A673 (cell line): ENCODE data around the gene ZXDA. TPM values are rescaled to one million over a fixed set of nuclear protein-coding genes. Genes with fewer than 3 reads are reported as not detected.
"Not testable (repeated sequence)": the region's sequence is repeated elsewhere in the genome, so short reads cannot be mapped to it uniquely, and the experiment has no call there.

Experiments
- BruUV-seq: library from RNA; stranded (reverse); fragments of 400-500 nt; replicated peaks from 2 replicates; lab custom pipeline; 2021; lab: Mats Ljungman, UMichigan
- CTCF ChIA-PET: fragments of 300-600 bp; sonication (Branson Sonifier 250); formaldehyde crosslinking; loops from one replicate; lab custom pipeline; 2022; ENCODE audit warnings: antibody characterized with exemption; lab: Charles Lee
- POLR2A ChIA-PET: fragments of 300-600 bp; sonication (Branson Sonifier 250); formaldehyde crosslinking; loops from one replicate; lab custom pipeline; 2022; ENCODE audit warnings: antibody characterized with exemption; ENCODE audit not compliant: low non-redundant PET; lab: Charles Lee
- DNase-seq: peaks from one replicate; pipeline ENCODE4 v3.0.0-alpha.2; 2015; ENCODE audit warnings: low spot score
- H3K27ac ChIP-seq: fragments of 200-600 bp; sonication (generic); 2 replicates; pipeline ENCODE4 v1.5.1; 2016; ENCODE audit warnings: mixed run types, low read depth, mild to moderate bottlenecking, mixed read lengths, antibody characterized with exemption, low read length; ENCODE audit not compliant: poor library complexity, severe bottlenecking
- H3K27me3 ChIP-seq: fragments of 200-600 bp; sonication (generic); replicated peaks from 2 replicates; pipeline ENCODE4 v1.6.1; 2017; ENCODE audit warnings: mixed run types, low read depth, mild to moderate bottlenecking, mixed read lengths, antibody characterized with exemption, low read length; ENCODE audit not compliant: insufficient read depth, poor library complexity
- H3K36me3 ChIP-seq: fragments of 200-600 bp; sonication (generic); 2 replicates; pipeline ENCODE4 v1.6.1; 2016; ENCODE audit warnings: mixed run types, mild to moderate bottlenecking, mixed read lengths, antibody characterized with exemption, low read length; ENCODE audit not compliant: insufficient read depth, poor library complexity, severe bottlenecking
- H3K4me1 ChIP-seq: fragments of 200-600 bp; sonication (generic); 2 replicates; pipeline ENCODE4 v1.6.1; 2017; ENCODE audit warnings: mixed run types, mild to moderate bottlenecking, mixed read lengths, antibody characterized with exemption, low read length; ENCODE audit not compliant: insufficient read depth, poor library complexity, severe bottlenecking
- H3K4me3 ChIP-seq: fragments of 200-600 bp; sonication (generic); 2 replicates; pipeline ENCODE4 v1.5.1; 2016; ENCODE audit warnings: low read depth, mixed run types, mild to moderate bottlenecking, mixed read lengths, low read length; ENCODE audit not compliant: poor library complexity, severe bottlenecking
- H3K9me3 ChIP-seq: fragments of 200-600 bp; sonication (generic); 2 replicates; pipeline ENCODE4 v1.6.1; 2016; ENCODE audit warnings: mixed run types, low read depth, mild to moderate bottlenecking, mixed read lengths, antibody characterized with exemption, low read length; ENCODE audit not compliant: poor library complexity, severe bottlenecking
- CTCF ChIP-seq: fragments of 300-800, 200-600 bp; sonication (generic); conservative IDR thresholded peaks from 2 replicates; pipeline ENCODE4 v1.5.1; 2017; ENCODE audit warnings: low read depth, mild to moderate bottlenecking, antibody characterized with exemption, low read length, moderate library complexity, mixed read lengths
- EZH2 ChIP-seq: fragments of 200-600 bp; sonication (generic); IDR thresholded peaks from 2 replicates; pipeline ENCODE4 v1.6.1; 2017; ENCODE audit warnings: borderline replicate concordance, low read depth, mild to moderate bottlenecking, mixed read lengths, antibody characterized with exemption, low read length; ENCODE audit not compliant: poor library complexity, severe bottlenecking
- intact Hi-C: fragments of 100-400 bp; cut with micrococcal nuclease; formaldehyde crosslinking; loops from one replicate; pipeline ENCODE4 v1.10.0; 2022; ENCODE audit not compliant: unreplicated experiment
- total RNA-seq: library from RNA; stranded (reverse); gene quantifications from 2 replicates; pipeline ENCODE4 v1.2.3, GENCODE V29; 2021

ZXDA gene
- total RNA-seq, 1 experiment from 2014 or later = 5.3 TPM

DNA sequence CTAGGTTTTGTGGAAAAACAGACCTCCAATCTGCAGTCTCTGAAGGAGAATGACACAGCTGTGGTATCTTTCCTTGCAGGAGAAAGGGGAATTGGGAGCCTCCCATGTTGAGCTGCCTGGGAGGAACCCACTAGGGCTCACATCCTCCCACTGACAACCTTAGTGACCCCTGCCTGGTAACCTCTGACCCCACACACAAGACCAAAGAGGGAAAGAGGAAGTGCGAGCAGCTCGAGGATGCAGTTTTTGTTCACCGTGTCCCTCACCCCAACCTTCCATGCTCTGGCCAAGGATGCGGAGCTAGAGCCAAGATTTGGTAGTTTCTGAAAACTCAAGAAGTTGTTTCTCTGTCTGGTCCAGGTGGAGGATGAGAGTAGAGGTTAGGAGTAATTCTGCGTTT lies 5.4 kb upstream of the ZXDA start:
- no peaks in the 10 kb centered on the region for H3K9me3 ChIP-seq
- no peak overlapping the region for H3K4me3 ChIP-seq
- intact Hi-C loops = no loop called here
- no TSS peak for BruUV-seq
- no peak for DNase-seq
- no peak overlapping the region for H3K27ac ChIP-seq
- ChIA-PET POLR2A (no interaction called here), CTCF (no interaction called here)
- no peaks in the 10 kb centered on the region for H3K36me3 ChIP-seq
- no peaks in the 10 kb centered on the region for H3K4me1 ChIP-seq
- no peak for TF ChIP-seq EZH2
- TF ChIP-seq CTCF = no peak
- H3K27me3 ChIP-seq = no peaks in the 10 kb centered on the region

GRCh38 chrX:57909595-57910286 lies 517 bp downstream of the ZXDA start:
- H3K27me3 ChIP-seq, DNase-seq, POLR2A ChIA-PET, CTCF ChIA-PET, H3K4me1 ChIP-seq, H3K36me3 ChIP-seq, H3K9me3 ChIP-seq, BruUV-seq: not testable (repeated sequence)
- Histone ChIP-seq H3K27ac (peak overlapping the region; percentile 67), H3K4me3 (peak overlapping the region; percentile 47)
- intact Hi-C loops = loop anchor here (5.0 kb wide), 1 partner anchor 317 kb away; the partner anchor contains the start of gene ZXDB

- CTCF ChIA-PET, BruUV-seq, H3K4me1 ChIP-seq, H3K9me3 ChIP-seq, POLR2A ChIA-PET, DNase-seq, H3K27me3 ChIP-seq, H3K36me3 ChIP-seq: not testable (repeated sequence)
- intact Hi-C loops = loop anchor here (5.0 kb wide), 1 partner anchor 317 kb away; the partner anchor contains the start of gene ZXDB
- Histone ChIP-seq H3K27ac (peak overlapping the region; percentile 67), H3K4me3 (peak overlapping the region; percentile 47)
These were observed 1.2 kb downstream of the ZXDA start for GRCh38 chrX:57908972-57909594.

GRCh38 chrX:57906790-57907189 lies 3.5 kb downstream of the ZXDA start:
- H3K27me3 ChIP-seq = no peaks in the 10 kb centered on the region
- no peak for TF ChIP-seq EZH2
- TF ChIP-seq CTCF = no peak
- peak overlapping the region; percentile 44 for H3K27ac ChIP-seq
- DNase-seq = peak; percentile 38
- ChIA-PET POLR2A (no interaction called here), CTCF (interaction anchor here (0.5 kb wide), 1 partner anchor 12 kb away, joined by 3 read pairs; no protein-coding TSS in a partner anchor)
- no peaks in the 10 kb centered on the region for H3K36me3 ChIP-seq
- H3K4me3 ChIP-seq = peak overlapping the region; percentile 23
- no TSS peak for BruUV-seq
- H3K9me3 ChIP-seq = no peaks in the 10 kb centered on the region
- intact Hi-C loops = loop anchor here (5.0 kb wide), 1 partner anchor 314 kb away; the partner anchor contains the start of gene ZXDB
- peaks cover 20% of the 10 kb centered on the region for H3K4me1 ChIP-seq
